Amniotic stem cell (primary cell): ENCODE data around the gene NAV3.

Source experiments
- DNase-seq: peaks from one replicate; lab custom pipeline; 2025; lab: John Stamatoyannopoulos, UW

Gene NAV3

GRCh38 chr12:78261901-78262300 lies 431.2 kb downstream of the NAV3 start:
- no peak for DNase-seq
